ES-I3 (cell line): Measurements from ENCODE around the gene CNP.
"Not testable (repeated sequence)": the region's sequence is repeated elsewhere in the genome, so short reads cannot be mapped to it uniquely, and the experiment has no call there.

ENCODE experiments used
- H3K36me3 ChIP-seq: 2 replicates; pipeline ENCODE4 v1.6.1; 2013; ENCODE audit warnings: mild to moderate bottlenecking, low read length, control low read depth, moderate library complexity; ENCODE audit not compliant: insufficient read depth
- H3K4me1 ChIP-seq: 2 replicates; pipeline ENCODE4 v1.6.1; 2013; ENCODE audit warnings: mild to moderate bottlenecking, control low read depth, low read length; ENCODE audit not compliant: insufficient read depth
- H3K9ac ChIP-seq: 2 replicates; pipeline ENCODE4 v1.6.1; 2013; ENCODE audit warnings: low read depth, mild to moderate bottlenecking, low read length, moderate library complexity
- H3K9me3 ChIP-seq: 2 replicates; pipeline ENCODE4 v1.6.1; 2013; ENCODE audit warnings: mild to moderate bottlenecking, low read length, moderate library complexity; ENCODE audit not compliant: control insufficient read depth, insufficient read depth

CNP gene

DNA sequence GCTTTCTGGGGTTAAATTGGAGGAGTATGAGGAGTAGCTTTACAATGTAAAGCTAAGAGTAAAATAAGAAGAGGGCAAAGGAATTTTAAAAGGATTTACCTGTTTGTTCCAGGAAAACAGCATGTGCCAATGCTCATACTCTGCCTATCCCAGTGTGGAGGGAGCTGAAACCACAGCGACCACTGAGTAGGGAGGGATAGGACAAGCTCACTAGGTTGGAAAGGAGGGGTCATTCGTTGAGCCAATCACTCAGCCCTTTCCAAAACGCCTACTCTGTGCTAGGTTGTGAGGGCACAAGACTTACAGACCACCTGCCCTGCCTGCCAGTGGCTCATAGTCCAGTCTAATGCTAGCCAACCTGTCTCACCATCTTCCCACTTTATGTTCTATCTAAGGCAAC lies 51.7 kb downstream of the CNP start:
- Histone ChIP-seq H3K9ac (peak overlapping the region; percentile 93), H3K9me3 (no peaks in the 10 kb centered on the region), H3K4me1 (peaks cover 8% of the 10 kb centered on the region), H3K36me3 (peaks cover 6% of the 10 kb centered on the region)

DNA sequence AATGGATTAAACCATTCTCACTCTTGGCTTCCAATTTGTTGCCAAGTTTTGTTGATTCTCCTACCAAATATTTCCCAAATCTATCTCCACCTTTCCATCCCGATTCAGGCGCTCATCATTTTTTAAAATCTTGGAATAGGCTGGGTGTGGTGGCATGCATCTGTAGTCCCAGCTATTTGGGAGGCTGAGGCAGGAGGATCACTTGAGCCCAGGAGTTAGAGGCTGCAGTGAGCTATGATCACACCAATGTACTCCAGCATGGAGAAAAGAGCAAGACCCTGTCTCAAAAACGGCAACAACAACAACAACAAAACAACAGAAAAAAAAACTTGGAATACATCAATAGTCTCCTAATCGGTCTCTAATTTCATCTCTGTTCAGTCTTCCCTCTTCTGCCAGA lies 52.4 kb downstream of the CNP start:
- H3K9me3 ChIP-seq: no peaks in the 10 kb centered on the region
- H3K9ac ChIP-seq: no peak overlapping the region
- peaks cover 5% of the 10 kb centered on the region for H3K4me1 ChIP-seq
- peaks cover 8% of the 10 kb centered on the region for H3K36me3 ChIP-seq

DNA sequence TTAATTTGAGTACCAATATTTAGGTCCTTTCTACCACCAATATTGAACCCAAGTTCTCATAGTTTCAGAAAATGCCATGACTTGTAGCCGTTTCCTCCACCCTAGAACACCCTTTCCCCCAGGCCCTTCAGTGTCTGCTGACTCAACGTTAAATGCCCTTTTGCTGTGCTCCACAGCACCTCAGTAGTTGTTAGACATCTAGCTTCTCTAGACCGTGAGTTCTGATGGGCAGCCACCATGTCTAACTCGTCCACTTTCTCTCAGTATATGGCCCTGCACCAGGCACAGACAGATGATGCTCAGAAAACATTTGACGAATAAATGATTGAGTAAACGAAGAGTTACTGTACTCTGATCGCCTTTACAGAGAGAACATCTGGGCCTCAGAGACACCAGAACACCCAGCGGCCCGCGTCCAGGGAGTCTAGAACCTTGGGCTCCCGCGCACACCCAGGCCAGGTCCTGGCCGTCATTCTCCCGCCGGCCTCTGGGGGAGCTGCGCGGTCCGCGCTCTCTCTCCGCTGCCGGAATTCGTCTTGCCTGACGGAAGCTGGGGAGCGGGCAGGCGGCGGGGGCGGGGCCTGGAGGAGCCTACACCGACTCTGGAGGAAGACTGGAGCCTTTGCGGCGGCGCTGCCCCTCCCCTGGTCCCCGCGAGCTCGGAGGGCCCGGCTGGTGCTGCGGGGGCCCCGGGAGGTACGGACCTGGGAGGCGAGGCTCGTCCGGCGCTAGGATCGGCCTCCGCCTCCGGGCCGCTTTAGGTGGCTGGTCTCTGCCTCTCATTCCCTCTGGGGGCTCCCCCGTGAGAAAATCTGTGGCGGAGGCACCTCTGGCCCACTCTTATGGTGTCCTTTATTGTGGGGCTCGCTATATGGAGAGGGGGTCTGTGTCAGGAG lies 53.2 kb downstream of the CNP start, which contains the start of gene NKIRAS2:
Gene NKIRAS2 (plus strand): TSS at position 582 of the 896 bp plus-strand sequence. CDS start 1,488 bp downstream, outside the sequence.
- Histone ChIP-seq H3K36me3 (peaks cover 12% of the 10 kb centered on the region), H3K9me3 (no peaks in the 10 kb centered on the region), H3K9ac (peak within 1 kb of the TSS; percentile 96), H3K4me1 (peaks cover 9% of the 10 kb centered on the region)

DNA sequence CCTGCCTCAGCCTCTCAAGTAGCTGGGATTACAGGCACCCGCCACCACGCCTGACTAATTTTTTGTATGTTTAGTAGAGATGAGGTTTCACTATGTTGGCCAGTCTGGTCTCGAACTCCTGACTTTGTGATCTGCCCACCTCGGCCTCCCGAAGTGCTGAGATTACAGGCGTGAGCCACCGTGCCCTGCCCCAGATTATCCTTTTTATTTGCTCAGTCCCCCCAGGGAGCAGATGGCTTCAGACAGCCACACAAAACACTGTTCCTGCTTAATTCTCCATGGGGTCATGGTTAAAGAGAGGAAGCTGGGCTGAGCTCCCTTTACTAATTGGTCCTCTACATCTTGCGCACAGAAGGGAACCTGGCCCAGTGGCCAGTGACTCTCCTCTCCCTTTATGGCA lies 54.2 kb downstream of the CNP start:
- Histone ChIP-seq H3K36me3 (peaks cover 18% of the 10 kb centered on the region), H3K9ac (peak overlapping the region; percentile 96; the same call in 1 of the 2 replicates), H3K4me1 (peaks cover 13% of the 10 kb centered on the region)
- H3K9me3 ChIP-seq: not testable (repeated sequence)

DNA sequence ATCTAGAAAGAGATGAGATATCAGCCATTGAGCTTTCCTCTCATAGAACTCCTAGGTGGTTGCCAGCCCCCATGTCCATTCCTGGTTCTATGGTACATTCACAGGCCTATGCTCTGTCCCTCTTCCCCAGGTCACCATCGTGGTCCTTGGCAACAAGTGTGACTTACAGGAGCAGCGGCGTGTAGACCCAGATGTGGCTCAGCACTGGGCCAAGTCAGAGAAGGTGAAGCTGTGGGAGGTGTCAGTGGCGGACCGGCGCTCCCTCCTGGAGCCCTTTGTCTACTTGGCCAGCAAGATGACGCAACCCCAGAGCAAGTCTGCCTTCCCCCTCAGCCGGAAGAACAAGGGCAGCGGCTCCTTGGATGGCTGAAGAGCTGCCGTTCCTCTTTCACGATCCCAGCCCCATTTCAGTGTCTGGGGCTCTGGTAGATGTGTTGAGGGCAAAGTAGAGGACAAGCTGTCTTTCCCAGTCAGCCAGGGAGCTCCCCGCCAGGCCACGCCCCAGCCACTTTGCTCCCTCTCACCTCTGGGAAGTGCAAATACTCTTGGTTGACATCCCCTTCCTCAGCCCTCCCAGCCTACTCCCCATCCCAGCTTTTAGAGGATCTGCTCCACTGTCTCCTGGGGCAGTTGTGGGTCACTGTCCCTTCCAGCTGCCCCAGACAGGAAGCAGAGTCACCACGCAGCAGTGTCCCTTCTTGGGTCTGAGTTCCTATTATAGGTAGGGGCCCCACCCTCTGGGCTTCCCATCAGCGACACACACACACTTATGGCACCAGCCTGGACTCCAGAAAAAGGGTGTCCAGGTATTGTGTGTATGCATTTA lies 57.1 kb downstream of the CNP start:
- Histone ChIP-seq H3K4me1 (peaks cover 31% of the 10 kb centered on the region), H3K9ac (no peak overlapping the region), H3K36me3 (peaks cover 18% of the 10 kb centered on the region)

DNA sequence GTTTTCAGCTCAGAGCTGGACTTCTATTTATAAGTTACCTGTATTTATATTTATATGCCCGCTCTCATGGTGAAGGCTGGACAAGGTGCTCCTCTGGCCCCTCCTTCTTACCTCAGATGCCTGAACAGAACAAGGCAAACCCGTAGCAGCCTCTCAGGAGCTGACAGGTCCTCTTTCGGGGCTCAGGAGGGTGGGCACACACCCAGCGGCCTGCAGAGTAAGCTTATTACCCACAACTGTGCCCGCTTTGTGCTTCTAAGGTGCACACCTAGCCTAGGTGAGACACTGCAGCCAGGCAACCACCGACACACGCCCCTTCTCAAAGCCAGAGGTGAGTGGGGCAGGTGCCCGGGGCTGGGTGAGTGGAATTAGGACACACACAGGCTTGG lies 58.6 kb downstream of the CNP start:
- H3K4me1 ChIP-seq: peaks cover 33% of the 10 kb centered on the region
- no peaks in the 10 kb centered on the region for H3K9me3 ChIP-seq
- peaks cover 18% of the 10 kb centered on the region for H3K36me3 ChIP-seq
- no peak overlapping the region for H3K9ac ChIP-seq

More for the DNA sequence above, 57.1 kb downstream of the CNP start:
- no peaks in the 10 kb centered on the region for H3K9me3 ChIP-seq

DNA sequence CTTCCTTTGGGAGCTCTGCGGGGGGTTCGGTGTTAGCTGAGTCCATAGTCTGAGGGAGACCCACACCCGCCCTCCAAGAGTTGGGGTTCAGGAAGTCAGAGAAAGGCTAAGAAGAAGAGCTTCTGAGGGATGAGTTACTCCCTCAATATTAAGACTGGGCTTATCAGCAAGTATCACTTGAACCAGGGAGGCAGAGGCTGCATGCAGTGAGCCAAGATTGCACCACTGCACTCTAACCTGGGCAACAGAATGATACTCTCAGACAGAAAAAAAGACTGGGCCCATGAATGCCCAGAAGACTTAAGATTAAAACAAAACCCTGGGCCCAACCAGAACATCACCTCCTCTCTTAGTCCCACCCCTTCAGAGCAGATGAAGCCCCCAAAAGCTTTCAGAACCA lies 59.3 kb downstream of the CNP start:
- Histone ChIP-seq H3K9ac (no peak overlapping the region), H3K36me3 (peaks cover 18% of the 10 kb centered on the region), H3K9me3 (no peaks in the 10 kb centered on the region), H3K4me1 (peaks cover 33% of the 10 kb centered on the region)

DNA sequence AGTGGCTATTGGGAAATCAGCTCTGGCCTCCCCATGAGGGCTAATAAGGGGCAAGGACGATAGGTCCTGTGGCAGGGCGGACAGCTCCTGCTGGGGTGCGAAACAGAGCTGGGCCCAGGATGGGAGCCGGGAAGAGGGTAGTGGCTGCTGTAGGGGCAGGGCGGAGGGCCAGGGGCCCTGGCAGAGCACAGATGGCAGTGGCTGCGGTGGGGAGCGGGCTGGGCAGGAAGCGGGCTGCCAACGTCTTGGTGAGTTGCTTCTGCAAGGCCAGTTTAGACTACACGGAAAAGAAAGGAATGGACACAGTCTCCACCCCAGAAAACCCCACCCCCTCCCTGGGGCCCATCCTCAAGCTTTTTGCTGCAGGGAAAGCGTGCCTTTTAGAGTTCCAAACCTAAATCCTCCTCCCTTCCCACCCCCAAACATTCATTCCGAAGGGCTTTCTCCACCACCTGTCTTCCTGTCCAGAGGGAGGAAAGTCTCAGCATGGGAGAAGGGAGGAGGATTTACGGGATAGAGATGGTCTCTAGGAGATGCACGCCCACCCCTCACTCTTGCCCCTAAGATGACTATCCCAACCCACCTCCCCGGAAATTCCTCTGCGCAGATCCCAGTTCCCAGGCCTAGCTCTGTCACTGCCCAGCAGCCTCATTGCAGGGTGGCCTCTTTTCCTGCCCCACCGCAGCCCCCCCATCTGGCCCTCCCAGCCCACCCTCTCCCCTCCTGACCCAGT lies 60.4 kb downstream of the CNP start:
- H3K9ac ChIP-seq: no peak overlapping the region
- peaks cover 14% of the 10 kb centered on the region for H3K36me3 ChIP-seq

More for the DNA sequence above, 60.4 kb downstream of the CNP start:
- Histone ChIP-seq H3K4me1 (peaks cover 29% of the 10 kb centered on the region; the same call in 1 of the 2 replicates), H3K9me3 (no peaks in the 10 kb centered on the region)
